GM12873 (cell line): ENCODE results near the gene C6orf132.

ENCODE experiments used
- CTCF ChIP-seq: IDR thresholded peaks from 2 replicates; pipeline ENCODE4 v1.5.1; 2012; ENCODE audit warnings: low read depth, mild to moderate bottlenecking, moderate library complexity, low read length, control low read depth; ENCODE audit not compliant: insufficient read depth; ENCODE audit errors: missing control alignments

The C6orf132 gene

DNA sequence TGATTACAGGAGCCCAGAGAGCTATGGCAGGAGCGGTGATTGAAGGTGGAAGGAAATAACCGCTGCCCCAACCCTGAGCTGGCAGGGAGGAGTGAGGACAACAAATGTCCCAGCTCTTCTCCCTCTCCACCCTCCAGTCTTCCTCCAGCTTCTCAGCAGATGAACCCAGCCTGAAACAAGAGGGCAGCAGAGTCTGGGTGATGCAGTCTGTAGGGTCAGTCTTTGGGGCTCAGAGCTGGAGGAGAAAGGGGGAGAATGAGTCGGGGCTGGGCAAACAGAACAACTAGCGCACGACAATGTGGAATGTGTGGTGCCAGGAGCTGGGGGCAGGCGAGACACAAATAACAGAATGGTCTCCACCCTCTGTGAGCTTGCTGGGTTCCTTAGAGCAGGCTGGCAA lies 26.2 kb upstream of the C6orf132 start:
- TF ChIP-seq CTCF, result no peak

GRCh38 chr6:42166444-42167141 lies 24.2 kb upstream of the C6orf132 start:
- peak; percentile 94 for TF ChIP-seq CTCF

DNA sequence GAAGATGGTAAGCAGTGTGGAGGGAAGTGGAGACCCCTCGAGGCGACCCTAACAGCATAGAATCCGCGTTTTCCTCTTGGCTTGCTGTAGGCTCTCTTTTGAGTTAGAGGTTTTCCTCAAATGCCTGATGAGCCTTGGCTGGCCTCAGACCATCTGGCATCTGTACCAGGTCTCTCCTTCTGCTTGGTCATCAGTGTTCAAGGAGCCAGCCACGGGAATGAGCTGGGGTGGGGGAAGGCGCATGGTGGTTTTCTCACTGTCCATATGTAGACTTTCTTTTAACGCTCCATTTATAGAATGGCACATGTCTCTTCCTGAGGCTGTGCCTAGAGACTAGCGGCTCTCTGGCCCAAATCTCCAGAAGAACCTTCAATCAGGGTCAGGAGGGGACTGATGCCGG lies 22.6 kb upstream of the C6orf132 start:
- no peak for TF ChIP-seq CTCF

- TF ChIP-seq CTCF, result no peak
Measured at GRCh38 chr6:42163981-42164380, 21.6 kb upstream of the C6orf132 start.

DNA sequence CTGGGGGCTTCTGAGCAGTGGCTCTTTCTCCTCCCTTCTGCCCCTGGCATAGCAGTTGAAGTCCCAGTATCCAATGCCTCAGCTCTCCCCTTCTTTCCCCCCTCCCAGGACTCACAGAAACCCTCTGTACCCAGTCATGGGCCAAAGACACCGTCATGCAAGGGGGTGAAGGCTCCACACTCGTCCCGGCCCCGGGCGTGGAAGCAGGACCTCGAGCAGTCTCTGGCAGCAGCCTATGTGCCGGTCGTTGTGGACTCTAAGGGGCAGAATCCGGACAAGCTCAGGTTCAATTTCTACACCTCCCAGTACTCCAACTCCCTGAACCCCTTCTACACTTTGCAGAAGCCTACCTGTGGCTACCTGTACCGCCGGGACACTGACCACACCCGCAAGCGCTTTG lies 20.4 kb upstream of the C6orf132 start:
- TF ChIP-seq CTCF, result no peak

DNA sequence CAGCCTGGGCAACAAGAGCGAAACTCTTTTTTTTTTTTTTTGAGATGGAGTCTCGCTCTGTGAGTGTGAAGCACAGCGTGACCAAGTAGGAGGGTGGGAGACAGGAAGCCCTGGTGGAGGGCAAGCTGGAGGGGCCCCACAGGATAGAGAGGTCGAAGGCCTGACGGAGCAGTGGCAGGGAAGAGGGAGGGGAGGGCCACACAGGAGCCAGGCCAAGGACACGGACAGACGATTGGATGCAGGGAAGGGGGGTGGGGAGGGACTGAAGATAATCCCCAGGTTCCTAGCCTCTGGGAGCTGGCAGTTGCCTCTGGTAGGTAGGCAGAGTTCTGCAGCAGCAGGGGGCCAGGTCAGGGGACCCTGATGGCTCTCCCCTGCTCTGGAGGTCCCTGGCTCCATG lies 20.0 kb upstream of the C6orf132 start:
- TF ChIP-seq CTCF, result no peak

DNA sequence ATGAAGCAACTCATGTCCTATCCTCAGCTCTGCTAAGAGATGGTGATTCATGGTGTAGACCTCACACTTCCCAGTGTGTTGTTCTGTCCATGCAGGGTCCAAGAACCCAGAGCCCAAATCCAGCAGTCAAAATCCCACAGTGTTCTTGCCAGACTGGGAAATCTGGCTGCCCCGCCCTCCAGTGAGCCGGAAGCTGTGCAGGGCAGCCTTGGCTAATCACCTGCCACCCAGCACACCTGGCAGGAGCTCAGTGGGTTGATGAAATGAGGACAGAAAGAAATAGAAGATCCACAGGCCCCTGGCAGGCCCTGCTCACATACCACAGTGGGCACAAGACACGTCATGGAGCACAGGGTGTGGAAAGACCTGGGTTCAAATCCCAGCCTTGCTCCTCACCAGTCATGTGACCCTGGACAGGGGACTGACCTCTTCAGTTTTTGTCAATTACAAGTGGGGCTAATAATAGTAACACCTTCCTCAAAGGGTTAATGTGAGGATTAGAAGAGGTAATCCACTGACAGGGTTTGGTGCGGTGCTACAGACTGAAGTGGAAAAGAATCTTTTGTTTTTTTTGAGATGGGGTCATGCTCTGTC lies 17.1 kb upstream of the C6orf132 start:
- TF ChIP-seq CTCF, result no peak
